HepG2 (cell line): ENCODE results near the gene UBE2R2. TPM values are rescaled to one million over a fixed set of nuclear protein-coding genes. Genes with fewer than 3 reads are reported as not detected.
A peak's percentile ranks its signal among the peaks of the same experiment; 100 is the strongest.

ENCODE experiments used
- CENPBD1 ChIP-seq: sonication (generic); formaldehyde crosslinking; IDR thresholded peaks from 2 replicates; pipeline ENCODE4 v1.8.0; 2022; ENCODE audit warnings: missing genetic modification reagents, low read depth, mild to moderate bottlenecking, borderline replicate concordance
- ELF1 ChIP-seq: sonication (generic); formaldehyde crosslinking; IDR thresholded peaks from 2 replicates; pipeline ENCODE4 v1.4.0; 2020; ENCODE audit warnings: missing genetic modification reagents
- HOXA7 ChIP-seq: sonication (generic); formaldehyde crosslinking; IDR thresholded peaks from 2 replicates; pipeline ENCODE4 v1.8.1; 2022; ENCODE audit warnings: mild to moderate bottlenecking, missing genetic modification reagents, moderate library complexity
- ISL2 ChIP-seq: sonication (generic); formaldehyde crosslinking; IDR thresholded peaks from 2 replicates; pipeline ENCODE4 v1.5.0; 2020; ENCODE audit warnings: missing genetic modification reagents
- LCORL ChIP-seq, 2 experiments: fragments of 450-650 bp in 1 of 2; sonication (generic) in 1 of 2; formaldehyde crosslinking in 1 of 2; IDR thresholded peaks; 2 replicates each; pipeline versions ENCODE4 v1.5.0 to v1.6.1; 2017 to 2020; ENCODE audit warnings: antibody characterized with exemption in 1 of 2, missing genetic modification reagents in 1 of 2
- MIER3 ChIP-seq: IDR thresholded peaks from 2 replicates; pipeline ENCODE4 v1.6.1; 2016; ENCODE audit warnings: missing compliant biosample characterization, borderline replicate concordance
- PTBP1 ChIP-seq: fragments of 200-400 bp; formaldehyde crosslinking; IDR thresholded peaks from 2 replicates; pipeline ENCODE4 v1.6.1; 2018; ENCODE audit warnings: low read length, low read depth; ENCODE audit not compliant: poor library complexity, severe bottlenecking
- RFX1 ChIP-seq: fragments of 450-650 bp; IDR thresholded peaks from 2 replicates; pipeline ENCODE4 v1.6.1; 2017
- THRA ChIP-seq: sonication (generic); formaldehyde crosslinking; IDR thresholded peaks from 2 replicates; pipeline ENCODE4 v1.4.0; 2020; ENCODE audit warnings: missing genetic modification reagents, borderline replicate concordance
- TOE1 ChIP-seq: sonication (generic); formaldehyde crosslinking; IDR thresholded peaks from 2 replicates; pipeline ENCODE4 v1.4.0; 2020; ENCODE audit warnings: mild to moderate bottlenecking, missing genetic modification reagents
- XRCC5 ChIP-seq: fragments of 200-400 bp; formaldehyde crosslinking; optimal IDR thresholded peaks from 2 replicates; pipeline ENCODE3; 2017; ENCODE audit warnings: mild to moderate bottlenecking, low read length
- ZFP90 ChIP-seq: sonication (generic); formaldehyde crosslinking; IDR thresholded peaks from 2 replicates; pipeline ENCODE4 v1.8.0; 2022; ENCODE audit warnings: missing genetic modification reagents, mild to moderate bottlenecking, inconsistent platforms, borderline replicate concordance
- ZFX ChIP-seq: sonication (generic); formaldehyde crosslinking; IDR thresholded peaks from 2 replicates; pipeline ENCODE4 v1.4.0; 2020; ENCODE audit warnings: mild to moderate bottlenecking, low read depth, missing genetic modification reagents, moderate library complexity
- ZFY ChIP-seq: sonication (generic); formaldehyde crosslinking; IDR thresholded peaks from 2 replicates; pipeline ENCODE4 v1.4.0; 2020; ENCODE audit warnings: missing genetic modification reagents
- ZKSCAN1 ChIP-seq: fragments of 150-350 bp; IDR thresholded peaks from 2 replicates; pipeline ENCODE4 v1.6.1; 2014; ENCODE audit warnings: low read length
- ZNF234 ChIP-seq: sonication (generic); formaldehyde crosslinking; conservative IDR thresholded peaks from 2 replicates; pipeline ENCODE4 v1.5.1; 2020; ENCODE audit warnings: mild to moderate bottlenecking, missing genetic modification reagents
- ZNF282 ChIP-seq: fragments of 450-650 bp; IDR thresholded peaks from 2 replicates; pipeline ENCODE4 v1.6.1; 2018; ENCODE audit not compliant: partially characterized antibody
- ZNF292 ChIP-seq: sonication (generic); formaldehyde crosslinking; IDR thresholded peaks from 2 replicates; pipeline ENCODE4 v1.8.1; 2022; ENCODE audit warnings: mild to moderate bottlenecking, low read depth, missing genetic modification reagents, borderline replicate concordance
- ZNF460 ChIP-seq: sonication (generic); formaldehyde crosslinking; IDR thresholded peaks from 2 replicates; pipeline ENCODE4 v1.5.1; 2020; ENCODE audit warnings: missing genetic modification reagents, mild to moderate bottlenecking, borderline replicate concordance
- ZNF607 ChIP-seq: sonication (generic); formaldehyde crosslinking; IDR thresholded peaks from 2 replicates; pipeline ENCODE4 v1.5.1; 2020; ENCODE audit warnings: missing genetic modification reagents, mild to moderate bottlenecking, borderline replicate concordance
- ZSCAN29 ChIP-seq: sonication (generic); formaldehyde crosslinking; conservative IDR thresholded peaks from 2 replicates; pipeline ENCODE4 v1.4.0; 2020; ENCODE audit warnings: mild to moderate bottlenecking, missing genetic modification reagents
- ZSCAN5A ChIP-seq: sonication (generic); formaldehyde crosslinking; IDR thresholded peaks from 2 replicates; pipeline ENCODE4 v1.8.0; 2022; ENCODE audit warnings: mild to moderate bottlenecking, missing genetic modification reagents, borderline replicate concordance
- polyA plus RNA-seq, 8 experiments: library from polyadenylated mRNA; depleted of rRNA in 3 of 8; stranded (reverse) in 7 of 8; unstranded in 1 of 8; fragments of >200 nt; fragmentation: Illumina TruSeq in 4 of 8; extraction: Trizol in 4 of 8; gene quantifications; 2 replicates each; pipeline versions ENCODE4 v1.2.1 to v1.2.3, GENCODE V29; 2011 to 2016; ENCODE audit warnings: low read depth in 4 of 8, missing spikeins in 1 of 8, mixed read lengths in 1 of 8; ENCODE audit not compliant: insufficient read depth in 1 of 8
- total RNA-seq, 5 experiments: library from RNA; depleted of rRNA; stranded (reverse); fragments of >200 nt; fragmentation: Illumina TruSeq; extraction: Trizol; gene quantifications; 2 replicates each; pipeline ENCODE4 v1.2.3, GENCODE V29; 2016; ENCODE audit warnings: low read depth in 1 of 5
- TF ChIP-seq, protein P1 (sequence below): sonication (generic); formaldehyde crosslinking; IDR thresholded peaks from 2 replicates; pipeline ENCODE4 v1.4.0; 2020; ENCODE audit warnings: low read depth, missing genetic modification reagents

Gene UBE2R2
- total and polyA plus RNA-seq, 2 of the 13 experiments (the other 11 are each of a cell fraction or from before 2014, with no cell fraction given) = 14.8 to 20.9 TPM

GRCh38 chr9:33816327-33817252 lies at the start of gene UBE2R2 (continued):
- TF ChIP-seq, protein P1, sequence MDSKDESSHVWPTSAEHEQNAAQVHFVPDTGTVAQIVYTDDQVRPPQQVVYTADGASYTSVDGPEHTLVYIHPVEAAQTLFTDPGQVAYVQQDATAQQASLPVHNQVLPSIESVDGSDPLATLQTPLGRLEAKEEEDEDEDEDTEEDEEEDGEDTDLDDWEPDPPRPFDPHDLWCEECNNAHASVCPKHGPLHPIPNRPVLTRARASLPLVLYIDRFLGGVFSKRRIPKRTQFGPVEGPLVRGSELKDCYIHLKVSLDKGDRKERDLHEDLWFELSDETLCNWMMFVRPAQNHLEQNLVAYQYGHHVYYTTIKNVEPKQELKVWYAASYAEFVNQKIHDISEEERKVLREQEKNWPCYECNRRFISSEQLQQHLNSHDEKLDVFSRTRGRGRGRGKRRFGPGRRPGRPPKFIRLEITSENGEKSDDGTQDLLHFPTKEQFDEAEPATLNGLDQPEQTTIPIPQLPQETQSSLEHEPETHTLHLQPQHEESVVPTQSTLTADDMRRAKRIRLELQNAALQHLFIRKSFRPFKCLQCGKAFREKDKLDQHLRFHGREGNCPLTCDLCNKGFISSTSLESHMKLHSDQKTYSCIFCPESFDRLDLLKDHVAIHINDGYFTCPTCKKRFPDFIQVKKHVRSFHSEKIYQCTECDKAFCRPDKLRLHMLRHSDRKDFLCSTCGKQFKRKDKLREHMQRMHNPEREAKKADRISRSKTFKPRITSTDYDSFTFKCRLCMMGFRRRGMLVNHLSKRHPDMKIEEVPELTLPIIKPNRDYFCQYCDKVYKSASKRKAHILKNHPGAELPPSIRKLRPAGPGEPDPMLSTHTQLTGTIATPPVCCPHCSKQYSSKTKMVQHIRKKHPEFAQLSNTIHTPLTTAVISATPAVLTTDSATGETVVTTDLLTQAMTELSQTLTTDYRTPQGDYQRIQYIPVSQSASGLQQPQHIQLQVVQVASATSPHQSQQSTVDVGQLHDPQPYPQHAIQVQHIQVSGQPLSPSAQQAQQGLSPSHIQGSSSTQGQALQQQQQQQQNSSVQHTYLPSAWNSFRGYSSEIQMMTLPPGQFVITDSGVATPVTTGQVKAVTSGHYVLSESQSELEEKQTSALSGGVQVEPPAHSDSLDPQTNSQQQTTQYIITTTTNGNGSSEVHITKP (CRISPR knock-in tag) = no peak
- TF ChIP-seq ZNF292 (CRISPR knock-in tag) (peak; percentile 82), XRCC5 (peak; percentile 65), HOXA7 (CRISPR knock-in tag) (no peak), ELF1 (CRISPR knock-in tag) (peak; percentile 12; the same call in 1 of the 2 replicates), ZFP90 (0 out of 2 replicates have a peak, but pooled peaks have one; percentile 56), MIER3 (CRISPR knock-in tag) (no peak), ZNF234 (CRISPR knock-in tag) (no peak), ZKSCAN1 (no peak), ZSCAN5A (CRISPR knock-in tag) (0 out of 2 replicates have a peak, but pooled peaks have one; percentile 39), LCORL (IDR thresholded peaks at IDR 0.05) (no peak), LCORL (CRISPR knock-in tag; IDR thresholded peaks at IDR 0.05) (peak; percentile 66), ISL2 (no peak), PTBP1 (no peak), CENPBD1 (CRISPR knock-in tag) (no peak), ZFY (CRISPR knock-in tag) (peak; percentile 76), TOE1 (CRISPR knock-in tag) (no peak), RFX1 (no peak), ZSCAN29 (no peak), ZNF460 (no peak), ZFX (CRISPR knock-in tag) (peak; percentile 81), ZNF282 (no peak), ZNF607 (CRISPR knock-in tag) (0 out of 2 replicates have a peak, but pooled peaks have one; percentile 20), THRA (CRISPR knock-in tag) (no peak)
